GM19025 (cell line): ENCODE data around the gene IGSF11.
A peak's percentile ranks its signal among the peaks of the same experiment; 100 is the strongest.
"Not testable (repeated sequence)": the region's sequence is repeated elsewhere in the genome, so short reads cannot be mapped to it uniquely, and the experiment has no call there.

ENCODE experiments used
- ATAC-seq: cut with Tn5 transposase; IDR thresholded peaks from one replicate; pipeline ENCODE4 v1.9.1; 2021; ENCODE audit warnings: mild to moderate bottlenecking, low read depth, moderate library complexity; ENCODE audit not compliant: unreplicated experiment

Gene IGSF11, protein sequence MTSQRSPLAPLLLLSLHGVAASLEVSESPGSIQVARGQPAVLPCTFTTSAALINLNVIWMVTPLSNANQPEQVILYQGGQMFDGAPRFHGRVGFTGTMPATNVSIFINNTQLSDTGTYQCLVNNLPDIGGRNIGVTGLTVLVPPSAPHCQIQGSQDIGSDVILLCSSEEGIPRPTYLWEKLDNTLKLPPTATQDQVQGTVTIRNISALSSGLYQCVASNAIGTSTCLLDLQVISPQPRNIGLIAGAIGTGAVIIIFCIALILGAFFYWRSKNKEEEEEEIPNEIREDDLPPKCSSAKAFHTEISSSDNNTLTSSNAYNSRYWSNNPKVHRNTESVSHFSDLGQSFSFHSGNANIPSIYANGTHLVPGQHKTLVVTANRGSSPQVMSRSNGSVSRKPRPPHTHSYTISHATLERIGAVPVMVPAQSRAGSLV

DNA sequence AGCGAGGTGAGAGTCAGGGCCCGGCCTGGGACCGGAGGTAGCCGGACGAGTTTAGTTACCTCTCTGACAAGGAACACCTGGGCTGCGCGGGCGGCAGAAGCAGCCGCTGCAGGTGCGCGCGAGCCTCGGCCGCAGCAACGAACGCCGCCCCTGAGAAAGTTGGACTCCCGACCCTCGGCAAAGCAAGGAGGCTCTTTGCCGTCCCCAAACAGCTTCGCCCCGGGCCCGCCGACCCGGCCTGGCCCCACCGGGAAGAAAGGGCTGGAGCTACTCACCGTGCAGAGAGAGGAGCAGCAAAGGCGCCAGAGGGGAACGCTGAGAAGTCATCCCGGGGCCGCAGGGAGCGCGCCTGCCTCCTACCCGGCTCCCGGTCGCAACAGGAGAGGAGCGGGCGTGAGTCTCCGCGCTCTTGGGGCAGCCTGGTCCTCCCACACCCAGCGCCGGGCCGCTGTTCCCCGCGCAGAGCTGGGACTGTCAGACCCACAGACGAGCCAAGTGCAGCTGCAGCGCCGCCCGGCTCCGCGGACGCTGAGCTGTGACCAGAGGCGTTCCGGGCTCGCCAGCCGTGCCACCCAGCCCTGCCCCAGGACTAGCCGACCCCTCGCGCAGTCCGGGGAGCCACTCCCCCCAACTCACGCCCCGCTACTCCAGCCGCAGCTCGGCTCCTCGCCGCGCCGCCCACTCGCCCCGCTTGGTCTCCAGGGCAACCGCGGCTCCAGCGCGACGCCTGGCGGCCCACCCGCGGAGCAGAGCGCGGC, at the start of gene IGSF11:
Gene IGSF11 (minus strand): TSS at position 591 of the 758 bp plus-strand sequence. CDS start 264 bp downstream, at position 327.
- peak; percentile 96 for ATAC-seq

DNA sequence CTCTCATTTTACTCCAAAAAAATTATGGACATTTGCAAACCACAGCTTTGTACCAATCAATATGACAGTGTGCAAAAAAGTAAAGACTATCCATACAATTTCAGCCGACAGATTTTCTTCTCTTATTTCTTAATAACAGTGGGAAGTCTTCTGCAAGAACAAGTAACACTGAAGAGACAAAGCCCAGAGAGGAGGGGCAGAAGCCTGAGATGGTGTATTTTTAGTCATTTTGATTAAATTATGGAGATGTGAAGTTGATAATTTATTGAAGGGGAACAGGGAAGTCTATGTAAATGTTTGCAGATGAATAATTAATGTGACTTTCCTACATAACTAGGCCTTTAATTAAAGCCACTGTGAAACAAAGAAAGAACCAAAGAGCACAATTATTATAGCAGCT, 45.7 kb upstream of the IGSF11 start:
- ATAC-seq = no peak

DNA sequence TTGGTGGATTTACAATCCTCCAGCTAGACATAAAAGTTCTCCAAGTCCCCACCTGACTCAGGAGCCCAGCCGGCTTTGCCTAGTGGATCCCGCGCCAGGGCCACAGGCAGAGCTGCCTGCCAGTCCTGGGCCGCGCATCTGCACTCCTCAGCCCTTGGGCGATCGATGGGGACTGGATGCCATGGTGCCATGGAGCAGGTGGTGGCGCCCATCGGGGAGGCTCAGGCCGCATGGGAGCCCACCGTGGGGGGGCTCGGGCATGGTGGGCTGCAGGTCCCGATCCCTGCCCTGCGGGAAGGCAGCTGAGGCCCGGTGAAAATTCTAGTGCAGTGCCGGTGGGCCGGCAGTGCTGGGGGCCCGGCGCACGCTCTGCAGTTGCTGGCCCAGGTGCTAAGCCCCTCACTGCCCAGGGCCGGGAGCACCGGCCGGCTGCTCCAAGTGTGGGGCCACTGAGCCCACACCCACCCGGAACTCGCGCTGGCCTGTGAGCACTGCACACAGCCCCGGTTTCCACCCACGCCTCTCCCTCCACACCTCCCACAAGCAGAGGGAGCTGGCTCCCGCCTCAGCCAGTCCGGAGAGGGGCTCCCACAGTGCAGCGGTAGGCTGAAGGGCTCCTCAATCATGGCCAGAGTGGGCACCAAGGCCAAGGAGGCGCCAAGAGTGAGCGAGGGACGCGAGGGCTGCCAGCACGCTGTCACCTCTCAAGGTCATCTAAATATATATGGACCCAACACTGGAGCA, 38.8 kb upstream of the IGSF11 start:
- ATAC-seq = no peak

DNA sequence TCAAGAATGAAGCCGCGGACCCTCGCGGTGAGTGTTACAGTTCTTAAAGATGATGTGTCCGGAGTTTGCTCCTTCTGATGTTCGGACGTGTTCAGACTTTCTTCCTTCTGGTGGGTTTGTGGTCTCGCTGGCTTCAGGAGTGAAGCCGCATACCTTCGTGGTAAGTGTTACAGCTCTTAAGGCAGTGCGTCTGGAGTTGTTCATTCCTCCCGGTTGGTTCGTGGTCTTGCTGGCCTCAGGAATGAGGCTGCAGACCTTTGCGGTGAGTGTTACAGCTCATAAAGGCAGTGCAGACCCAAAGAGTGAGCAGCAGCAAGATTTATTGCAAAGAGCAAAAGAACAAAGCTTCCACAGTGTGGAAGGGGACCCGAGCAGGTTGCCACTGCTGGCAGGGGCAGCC, 37.8 kb upstream of the IGSF11 start:
- ATAC-seq = not testable (repeated sequence)

DNA sequence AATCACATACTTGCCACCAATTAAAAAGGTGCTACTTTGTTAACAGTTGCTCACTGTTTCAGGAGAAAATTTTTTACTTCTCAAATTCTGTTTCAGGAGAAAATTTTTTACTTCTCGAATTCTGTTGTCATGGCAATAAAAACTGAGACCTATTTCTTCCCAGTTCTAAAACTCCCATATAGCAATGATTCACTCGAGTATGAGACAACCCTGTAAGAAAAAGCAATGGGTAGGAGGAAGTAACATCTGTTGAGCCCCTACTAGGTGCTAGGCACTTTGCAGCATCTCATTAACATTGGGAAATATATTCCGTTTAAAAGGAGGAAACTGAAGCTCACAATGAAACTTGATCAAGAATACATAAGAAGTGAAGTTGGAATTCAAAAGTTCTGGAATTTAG, 35.1 kb upstream of the IGSF11 start:
- ATAC-seq = no peak

DNA sequence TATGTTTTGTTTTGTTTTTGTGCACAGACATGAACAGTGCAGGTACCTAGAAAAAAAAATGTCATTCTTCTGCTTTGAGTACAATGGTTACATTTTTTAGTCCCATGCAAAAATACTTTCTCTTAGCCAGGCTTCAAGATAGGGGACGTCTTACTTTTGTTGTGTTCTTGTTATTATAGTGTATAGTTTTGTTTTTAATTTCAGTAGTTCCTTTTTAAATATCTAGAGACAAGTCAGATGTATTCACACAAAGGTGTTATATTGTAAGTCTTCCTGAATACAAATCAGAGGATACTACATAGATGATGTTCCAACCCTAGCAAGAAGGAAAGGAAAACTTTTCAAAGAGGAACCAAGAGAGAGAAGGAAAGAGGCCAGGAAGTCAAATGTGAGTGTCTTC, 28.8 kb upstream of the IGSF11 start:
- no peak for ATAC-seq

DNA sequence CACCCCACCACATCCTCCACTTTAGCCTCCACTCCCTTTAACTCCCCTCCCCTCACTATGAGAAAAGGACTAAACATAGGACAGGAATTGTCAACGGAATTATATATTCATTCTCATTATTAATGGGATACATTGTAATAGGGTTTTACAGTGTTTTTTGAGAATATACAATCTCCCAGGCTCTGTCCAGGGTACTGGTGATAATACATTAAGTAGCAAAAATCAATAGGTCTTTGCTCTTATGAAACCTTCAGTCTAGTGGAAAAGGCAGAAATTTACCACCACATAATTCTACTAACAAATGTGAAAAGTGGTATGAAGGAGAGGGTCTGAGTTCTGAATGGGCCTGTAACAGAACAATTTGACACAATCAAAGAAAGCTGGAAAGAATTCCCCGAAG, 28.2 kb upstream of the IGSF11 start:
- ATAC-seq = no peak

DNA sequence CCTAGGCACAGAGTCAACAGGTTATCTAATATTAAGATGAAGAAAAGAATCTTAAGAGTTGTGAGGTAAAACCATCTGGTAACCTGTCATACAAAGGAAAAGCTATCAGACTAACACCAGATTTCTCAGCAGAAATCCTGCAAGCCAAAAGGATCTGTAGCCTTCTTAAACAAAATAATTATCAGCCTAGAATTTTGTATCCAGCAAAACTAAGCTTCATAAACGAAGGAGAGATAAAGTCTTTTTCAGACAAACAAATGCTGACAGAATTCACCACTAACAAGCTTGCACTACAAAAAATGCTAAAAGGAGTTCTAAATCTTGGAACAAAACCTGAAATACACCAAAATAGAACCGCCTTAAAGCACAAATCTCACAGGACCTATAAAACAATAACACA, 9.9 kb upstream of the IGSF11 start:
- no peak for ATAC-seq

DNA sequence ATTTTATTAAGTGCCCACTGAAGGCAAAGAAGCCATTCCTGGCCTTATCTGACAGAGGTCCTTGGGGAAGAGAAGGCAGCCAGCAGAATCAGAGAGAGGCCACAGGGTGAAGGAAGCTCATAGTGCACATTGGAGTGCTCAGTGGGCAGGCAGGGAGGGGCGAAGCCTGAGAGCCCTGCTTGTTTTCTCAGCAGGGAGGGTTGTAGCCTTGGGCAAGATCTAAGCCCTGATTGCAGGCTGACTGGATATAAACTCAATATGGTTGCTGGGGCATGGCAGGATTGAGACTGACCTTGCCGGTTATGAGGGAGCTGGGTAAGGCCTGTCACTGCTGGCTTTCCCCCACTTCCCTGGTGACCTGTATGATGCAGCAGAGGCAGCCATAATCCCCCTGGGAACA, 7.5 kb upstream of the IGSF11 start:
- no peak for ATAC-seq

DNA sequence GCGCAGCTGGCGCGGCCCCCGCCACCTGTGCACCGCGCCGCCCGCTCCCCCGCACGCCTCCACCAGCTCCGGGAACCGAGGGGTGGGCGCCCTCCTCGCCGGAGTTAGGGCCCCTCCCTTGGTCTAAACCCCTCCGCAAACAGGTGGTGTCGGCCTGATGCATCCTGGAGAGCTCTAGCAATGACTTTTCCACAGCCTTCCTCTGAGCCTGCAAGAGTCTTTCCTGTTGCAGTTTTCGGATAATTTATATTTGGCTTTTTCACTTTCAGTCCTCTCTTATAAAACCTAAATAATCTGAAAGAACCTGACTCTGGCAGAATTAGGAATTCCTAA, 334 bp upstream of the IGSF11 start:
- no peak for ATAC-seq

DNA sequence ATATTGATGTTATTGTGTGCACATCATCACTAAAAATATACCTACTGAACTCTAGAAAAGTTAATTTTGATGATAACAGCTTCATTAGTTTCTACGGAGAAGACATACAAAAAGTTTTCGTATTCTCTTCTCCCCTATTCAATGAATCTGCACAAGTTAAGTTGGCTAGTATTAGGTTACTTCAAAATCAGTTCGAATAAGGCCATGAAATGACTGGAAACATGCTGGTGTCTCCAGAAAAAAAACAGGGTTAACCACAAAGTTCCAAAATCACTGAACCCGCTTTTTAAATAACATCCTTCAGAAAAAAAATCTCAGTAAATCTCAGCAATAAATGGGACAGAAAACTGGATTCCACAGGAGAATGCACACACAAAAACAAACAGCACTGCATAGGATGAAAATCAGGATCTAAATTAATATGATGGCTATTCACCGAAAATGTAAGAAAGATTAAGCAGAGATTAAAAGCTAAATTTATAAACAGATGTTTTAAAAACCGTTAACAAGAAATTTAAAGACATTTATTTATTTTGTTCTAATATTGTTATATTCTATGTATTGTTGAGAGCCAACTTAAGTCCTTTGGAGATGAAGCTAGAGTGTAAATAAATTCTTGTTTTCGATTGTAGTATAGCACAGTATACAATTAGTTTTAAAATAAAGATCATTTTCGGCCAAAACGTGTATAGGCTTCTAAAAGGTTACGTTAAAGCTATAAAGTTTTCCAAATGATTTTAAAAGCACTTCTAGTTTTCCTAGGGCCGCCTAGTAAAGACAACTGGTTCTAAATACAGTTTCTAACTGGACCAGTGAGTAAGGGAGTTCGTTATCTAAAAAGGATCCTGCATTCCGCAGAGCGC, 1.0 kb downstream of the IGSF11 start:
- ATAC-seq = no peak

DNA sequence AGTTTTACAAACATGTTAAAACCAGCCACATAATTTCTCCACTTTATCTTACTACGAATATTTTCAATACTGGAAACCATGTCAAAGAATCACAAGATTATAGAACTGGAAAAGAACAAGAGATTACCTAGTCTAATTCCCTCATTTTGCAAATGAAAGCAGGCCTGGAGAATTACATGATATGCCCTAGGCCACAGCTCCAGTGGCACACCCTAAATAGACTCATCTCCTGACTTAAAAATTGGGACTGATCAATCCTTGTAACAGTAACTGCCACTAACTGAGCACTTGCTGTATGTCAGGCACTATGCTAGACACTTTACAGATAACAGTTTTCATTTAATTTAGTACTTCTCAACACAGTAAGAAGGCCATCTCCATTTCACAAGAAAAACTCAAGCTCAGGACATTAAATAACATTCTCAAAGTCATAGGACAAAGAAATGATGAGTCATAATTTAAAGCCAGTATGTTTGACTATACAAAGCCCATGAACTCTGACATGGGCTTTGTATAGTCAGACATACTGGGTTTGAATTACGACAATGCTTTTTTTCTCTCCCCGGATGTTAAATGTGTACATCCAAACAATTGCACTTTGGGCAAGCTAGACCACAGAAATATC, 9.4 kb downstream of the IGSF11 start:
- ATAC-seq = no peak

DNA sequence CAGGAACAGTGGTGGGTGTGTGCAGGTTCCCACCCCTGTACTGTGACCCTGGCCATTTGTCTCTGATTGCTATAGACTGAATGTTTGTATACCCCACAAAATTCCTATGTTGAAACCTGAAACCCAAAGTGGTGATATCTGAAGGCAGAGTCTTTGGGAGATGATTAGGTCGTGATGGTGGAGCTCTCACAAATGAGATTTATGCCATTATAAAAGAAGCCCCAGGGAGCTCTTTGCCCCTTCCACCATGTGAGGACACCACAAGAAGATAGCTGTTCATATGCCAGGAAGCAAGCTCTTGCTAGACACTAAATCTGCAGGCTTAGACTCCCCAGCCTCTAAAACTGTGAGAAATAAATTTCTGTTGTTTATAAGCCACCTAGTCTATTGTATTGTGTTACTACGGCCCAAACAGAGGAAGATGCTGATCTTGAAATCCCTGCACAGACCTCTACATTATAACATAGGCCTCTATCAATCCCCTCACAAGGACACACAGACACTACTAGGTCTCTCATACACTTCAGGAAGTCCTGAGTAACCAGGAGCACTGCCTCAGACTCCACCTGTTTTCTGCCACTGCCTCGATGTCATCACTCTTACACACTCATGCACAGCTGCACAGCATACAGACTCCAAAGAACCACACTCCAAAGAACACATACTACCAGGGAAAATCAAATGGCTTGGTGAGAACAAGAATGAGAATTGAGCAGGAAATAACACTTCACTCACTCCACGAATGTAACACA, 14.7 kb downstream of the IGSF11 start:
- ATAC-seq = no peak

DNA sequence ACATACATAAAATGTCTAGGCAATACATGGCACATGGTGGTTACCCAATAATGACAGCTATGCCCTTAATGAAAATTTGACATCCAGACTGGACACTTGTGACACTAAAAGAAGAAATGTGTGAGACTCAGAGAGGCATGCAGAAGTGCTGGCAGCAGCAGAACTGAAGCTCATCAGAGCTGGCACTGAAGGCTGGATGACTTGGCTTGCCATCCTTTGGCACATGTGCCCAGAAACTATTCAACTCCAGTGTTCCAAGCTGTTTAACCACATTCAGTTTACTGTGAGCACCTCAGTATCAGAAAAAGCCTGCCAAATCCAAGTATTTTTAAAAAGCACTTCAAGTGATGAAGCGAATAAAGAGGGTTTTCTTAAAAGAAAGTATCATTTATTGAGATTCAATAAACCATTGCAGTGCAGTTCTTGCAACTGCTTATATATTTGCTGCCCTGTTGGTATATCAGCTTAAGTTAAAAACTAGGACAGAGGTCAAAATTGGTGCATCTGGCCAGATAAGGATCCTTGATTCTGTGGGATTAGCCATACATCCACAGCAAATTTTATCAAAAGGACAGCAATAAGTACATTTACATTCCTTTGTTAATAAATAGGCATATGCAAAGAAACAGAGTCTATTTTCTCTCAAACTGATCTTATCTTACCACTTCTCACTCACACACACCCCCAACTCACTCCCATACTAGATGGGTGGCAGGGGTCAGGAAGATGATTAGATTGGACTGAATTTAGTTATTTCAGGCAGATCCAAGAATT, 15.8 kb downstream of the IGSF11 start:
- no peak for ATAC-seq

DNA sequence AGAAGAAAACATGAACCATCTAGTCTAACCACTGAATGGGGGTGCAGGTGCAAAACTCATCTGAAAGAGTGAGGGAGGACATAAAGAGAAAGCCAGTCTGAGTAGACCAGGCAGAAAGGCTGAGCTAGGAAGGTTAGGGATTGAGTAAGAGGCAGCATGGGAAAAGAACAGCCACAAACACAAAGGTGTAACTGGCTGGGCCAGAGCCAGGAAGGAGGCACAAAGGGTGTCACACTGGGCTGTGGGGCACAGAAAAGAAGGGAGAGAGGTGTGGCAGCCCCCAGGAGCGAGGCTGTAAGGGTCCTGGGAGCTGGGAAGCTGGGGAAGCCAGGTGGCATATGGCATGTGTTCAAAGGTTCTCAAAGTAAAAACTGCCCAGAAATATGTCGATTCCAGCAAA, 18.7 kb downstream of the IGSF11 start:
- ATAC-seq = no peak

DNA sequence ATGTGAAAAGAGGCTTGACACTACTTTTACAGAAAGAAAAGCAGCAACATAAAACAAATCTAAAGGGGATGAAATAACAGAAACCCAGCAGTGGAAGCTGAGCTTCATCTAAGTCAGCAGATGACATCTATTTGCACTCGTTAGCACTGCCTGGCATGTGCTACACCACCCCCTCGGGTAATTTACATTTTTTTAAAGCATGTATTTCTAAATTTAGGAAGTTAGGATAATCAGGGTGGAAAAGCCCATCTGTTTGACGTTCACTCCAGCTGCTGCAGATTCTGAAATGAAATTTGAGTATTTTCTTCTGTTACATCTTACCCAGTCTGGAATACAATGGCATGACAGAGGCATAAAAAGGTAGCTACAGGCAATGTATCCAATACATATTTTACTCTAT, 20.7 kb downstream of the IGSF11 start:
- ATAC-seq = no peak

DNA sequence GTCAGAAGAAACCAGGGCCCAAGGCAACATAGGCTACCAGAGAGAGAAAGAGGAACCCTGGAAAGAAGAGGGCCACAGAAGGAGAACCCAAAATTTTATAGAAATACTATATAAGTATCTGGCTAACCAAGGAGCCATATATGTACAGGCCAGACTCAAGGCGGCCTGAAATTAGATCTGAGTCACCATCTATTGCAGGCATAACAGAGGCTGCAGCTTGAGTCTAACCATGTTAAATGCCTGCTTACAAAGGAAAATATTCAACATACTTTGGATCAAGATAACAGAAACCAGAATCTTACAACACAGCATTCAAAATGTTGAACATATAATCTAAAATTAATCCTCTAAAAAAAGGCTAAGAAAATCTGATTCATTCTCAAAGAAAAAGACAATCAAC, 23.1 kb downstream of the IGSF11 start:
- no peak for ATAC-seq

DNA sequence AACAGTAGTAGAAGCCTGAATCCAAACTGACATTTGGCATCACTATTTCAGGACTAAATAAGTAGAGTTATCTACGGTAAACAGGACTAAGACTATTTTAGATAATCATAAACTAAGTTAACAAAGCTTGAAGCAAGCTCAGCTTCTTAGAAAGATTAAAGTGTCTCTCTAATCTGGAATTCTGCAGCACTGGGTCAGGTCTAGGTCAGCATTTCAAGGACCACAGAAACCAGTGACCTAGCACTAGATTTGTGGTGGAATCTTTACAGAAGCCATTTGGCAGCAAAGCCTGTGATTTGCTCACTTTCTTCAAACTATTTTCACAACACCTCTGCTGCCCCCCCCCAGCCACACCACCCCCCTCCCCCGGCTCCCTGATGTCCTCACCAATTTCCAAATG, 37.5 kb downstream of the IGSF11 start:
- no peak for ATAC-seq

DNA sequence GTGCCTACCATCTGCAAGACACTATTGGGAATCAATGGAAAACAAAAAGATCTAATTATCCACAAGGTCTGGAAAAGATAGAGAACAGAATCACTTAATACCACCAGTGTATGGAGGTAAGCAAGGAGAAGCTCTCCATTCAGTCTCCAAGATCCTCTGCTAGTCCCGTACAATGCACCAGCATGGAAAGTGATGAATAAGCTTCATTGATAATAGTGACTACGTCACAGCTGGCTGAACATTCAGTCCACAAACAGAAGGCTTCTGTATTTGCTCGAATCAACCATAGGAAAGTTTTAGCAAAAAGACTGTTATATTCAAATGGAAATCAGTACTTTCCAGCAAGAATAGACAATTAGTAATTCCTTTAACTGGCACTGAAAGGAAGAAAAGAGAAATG, 42.9 kb downstream of the IGSF11 start:
- no peak for ATAC-seq
